ENCODE data around the gene PPP2R3A. TPM values are rescaled to one million over a fixed set of nuclear protein-coding genes. Genes with fewer than 3 reads are reported as not detected.
"Not testable (repeated sequence)": the region's sequence is repeated elsewhere in the genome, so short reads cannot be mapped to it uniquely, and the experiment has no call there.

PPP2R3A gene
- polyA plus RNA-seq, 4 donors = 19.8 to 26.9 (median 24.4) TPM

DNA sequence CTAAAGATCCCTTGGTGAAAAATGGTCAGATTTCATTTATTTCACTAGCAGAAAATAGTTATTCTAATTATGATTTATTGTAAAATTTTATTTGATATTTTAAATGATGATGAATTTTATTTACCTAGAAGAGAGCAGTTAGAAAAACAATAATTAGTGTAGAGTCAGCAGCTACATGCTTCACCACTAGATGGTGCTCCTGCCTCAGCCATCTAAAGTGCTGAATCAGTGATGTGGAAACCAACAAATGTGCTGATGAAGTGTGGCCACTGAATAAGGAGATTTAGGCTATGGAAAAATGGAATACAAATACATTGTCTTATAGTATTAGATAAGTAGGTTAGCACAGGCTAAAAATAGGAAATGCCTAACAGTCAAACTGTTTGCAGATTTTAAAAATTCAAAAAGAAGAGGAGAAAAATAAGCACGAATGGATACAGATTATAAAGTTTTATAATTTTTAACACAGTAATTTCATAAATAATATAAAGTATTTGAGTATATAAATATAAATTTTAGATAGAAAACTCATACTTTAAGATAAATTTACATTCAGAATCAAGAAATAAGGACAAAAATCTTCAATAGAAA, 109.8 kb downstream of the PPP2R3A start:
- peak; percentile 71 to 76 (median 74) for DNase-seq (ENCODE audit: low read depth in 4 of 4, low spot score in 3 of 4)

DNA sequence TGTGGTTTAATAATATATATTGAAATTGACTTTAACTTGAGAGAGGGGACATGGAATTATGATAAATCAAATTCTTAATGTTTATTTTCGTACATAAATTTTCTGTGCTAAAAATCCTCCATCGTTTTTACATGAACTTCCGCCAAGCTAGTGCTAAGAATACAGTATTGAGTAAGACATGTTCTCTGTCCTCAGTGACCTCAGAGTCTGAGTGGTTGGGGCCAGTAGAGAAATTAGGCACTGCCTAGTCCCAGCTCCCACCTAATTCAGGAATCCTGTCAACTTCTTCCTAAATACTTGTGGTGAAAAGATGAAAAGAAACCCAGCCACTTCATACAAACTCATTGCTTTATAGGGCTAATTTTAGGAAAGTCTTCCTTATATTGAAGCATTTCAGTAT, 110.3 kb downstream of the PPP2R3A start:
- DNase-seq (ENCODE audit: low read depth in 4 of 4, low spot score in 3 of 4) = no peak

DNA sequence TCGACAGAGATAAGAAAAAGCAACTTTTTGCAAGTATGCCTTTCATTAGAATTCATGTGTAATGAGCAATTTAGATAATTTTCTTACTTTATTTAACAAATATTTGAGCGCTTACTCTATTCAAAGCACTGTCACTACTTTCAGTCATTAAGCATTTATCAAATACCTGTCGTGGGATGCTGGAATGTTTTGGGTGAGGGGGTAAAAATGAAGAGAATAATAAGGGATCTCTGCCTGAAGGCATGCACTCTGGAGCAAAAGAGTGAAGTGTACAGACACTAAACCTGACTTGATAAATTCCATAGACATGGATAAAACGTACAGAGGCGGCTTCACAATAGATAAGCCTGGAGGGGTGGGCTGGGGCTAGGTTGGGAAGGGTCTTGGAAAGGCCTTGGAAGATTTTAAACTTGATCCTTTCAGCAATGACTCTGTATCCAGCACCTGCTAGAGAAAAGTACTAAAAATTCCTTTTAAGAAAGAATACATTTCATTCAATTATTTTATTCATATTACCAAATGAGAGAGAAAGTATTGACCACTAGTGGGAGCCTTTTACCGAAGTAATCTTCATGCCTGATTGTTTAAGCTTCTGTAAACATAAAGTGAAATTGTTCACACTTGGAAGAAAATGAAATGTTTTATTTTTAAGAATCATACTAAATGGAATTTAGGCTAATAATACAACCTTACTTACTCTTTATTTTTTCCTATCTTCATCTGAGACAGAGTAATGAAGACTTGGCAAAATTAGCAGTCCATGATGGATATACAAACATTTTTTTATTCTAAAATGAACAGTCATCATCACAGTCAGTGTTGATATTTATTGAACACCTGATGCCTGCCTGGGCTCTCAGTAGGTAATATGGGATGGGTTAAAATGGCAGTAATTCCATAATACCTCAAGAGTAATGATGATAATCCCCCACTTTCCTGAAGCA, 113.2 kb downstream of the PPP2R3A start:
- DNase-seq (ENCODE audit: low read depth in 4 of 4, low spot score in 3 of 4) = no peak

DNA sequence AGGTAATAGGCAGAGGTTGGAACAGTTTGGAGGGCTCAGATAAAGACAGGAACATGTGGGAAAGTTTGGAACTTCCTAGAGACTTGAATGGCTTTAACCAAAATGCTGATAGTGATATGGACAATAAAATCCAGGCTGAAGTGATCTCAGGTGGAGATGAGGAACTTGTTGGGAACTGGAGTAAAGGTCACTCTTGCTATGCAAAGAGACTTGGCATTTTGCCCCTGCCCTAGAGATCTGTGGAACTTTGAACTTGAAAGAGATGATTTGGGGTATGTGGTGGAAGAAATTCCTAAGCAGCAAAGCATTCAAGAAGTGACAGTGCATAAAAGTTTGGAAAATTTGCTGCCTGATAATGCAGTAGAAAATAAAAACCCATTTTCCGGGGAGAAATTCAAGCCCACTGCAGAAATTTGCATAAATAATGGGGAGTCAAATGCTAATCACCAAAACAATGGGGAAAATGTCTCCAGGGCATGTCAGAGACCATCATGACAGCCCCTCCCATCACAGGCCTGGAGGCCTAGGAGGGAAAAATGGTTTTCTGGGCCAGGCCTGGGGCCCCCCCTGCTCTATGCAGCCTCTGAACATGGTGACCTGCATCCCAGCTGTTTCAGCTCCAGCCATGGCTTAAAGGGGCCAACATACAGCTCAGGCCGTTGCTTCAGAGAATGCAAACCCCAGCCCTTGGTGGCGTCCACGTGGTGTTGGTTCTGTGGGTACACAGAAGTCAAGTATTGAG, 118.3 kb downstream of the PPP2R3A start:
- not testable (repeated sequence) for DNase-seq (ENCODE audit: low read depth in 4 of 4, low spot score in 3 of 4)

DNA sequence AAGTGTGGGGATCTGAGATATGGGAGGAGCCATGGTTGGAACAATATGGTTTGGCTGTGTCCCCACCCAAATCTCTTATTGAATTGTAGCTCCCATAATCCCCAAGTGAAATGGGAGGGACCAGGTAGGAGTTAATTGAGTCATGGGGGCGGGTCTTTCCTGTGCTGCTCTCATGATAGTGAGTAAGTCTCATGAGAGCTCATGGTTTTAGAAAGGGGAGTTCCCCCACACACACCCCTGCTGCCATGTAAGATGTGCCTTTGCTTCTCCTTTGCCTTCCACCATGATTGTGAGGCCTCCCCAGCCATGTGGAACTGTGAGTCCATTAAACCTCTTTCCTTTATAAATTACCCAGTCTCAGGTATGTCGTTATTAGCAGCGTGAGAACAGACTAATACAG, 119.5 kb downstream of the PPP2R3A start:
- DNase-seq (ENCODE audit: low read depth in 4 of 4, low spot score in 3 of 4) = not testable (repeated sequence)

DNA sequence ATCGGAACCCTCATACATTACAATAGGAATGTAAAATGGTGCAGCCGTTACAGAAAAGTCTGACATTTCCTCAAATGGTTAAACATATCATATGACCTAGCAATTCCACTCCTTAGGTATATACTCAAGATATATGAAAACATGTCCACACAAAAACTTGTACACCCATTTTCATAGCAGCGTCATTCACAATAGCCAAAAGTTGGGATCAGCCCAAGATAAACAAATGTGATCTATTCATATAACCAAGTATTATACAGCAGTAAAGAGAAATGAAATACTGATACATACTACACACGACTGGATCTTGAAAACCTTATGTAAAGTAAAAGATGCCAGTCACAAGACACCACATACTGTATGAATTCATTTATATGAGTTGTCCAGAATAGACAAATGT, 128.2 kb downstream of the PPP2R3A start:
- no peak for DNase-seq (ENCODE audit: low read depth in 4 of 4, low spot score in 3 of 4)

DNA sequence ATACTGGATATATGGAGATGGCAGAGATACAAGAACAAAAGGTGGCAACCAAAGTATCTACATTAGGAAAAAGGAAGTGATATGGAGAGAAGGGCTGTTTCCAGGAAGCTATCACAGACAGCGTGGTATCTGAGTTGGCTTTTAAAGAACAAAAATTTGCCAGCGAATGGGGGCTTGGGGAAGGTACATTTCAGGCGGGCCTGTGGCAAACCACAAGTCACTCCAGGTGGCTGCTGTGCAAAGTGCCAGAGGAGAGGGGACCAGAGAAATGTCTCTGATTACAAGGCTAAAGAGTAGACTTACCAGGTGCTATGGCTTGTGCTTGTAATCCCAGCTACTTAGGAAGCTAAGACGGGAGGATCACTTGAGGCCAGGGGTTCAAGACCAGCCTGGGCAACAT, 139.5 kb downstream of the PPP2R3A start:
- DNase-seq (ENCODE audit: low read depth in 4 of 4, low spot score in 3 of 4) = no peak

DNA sequence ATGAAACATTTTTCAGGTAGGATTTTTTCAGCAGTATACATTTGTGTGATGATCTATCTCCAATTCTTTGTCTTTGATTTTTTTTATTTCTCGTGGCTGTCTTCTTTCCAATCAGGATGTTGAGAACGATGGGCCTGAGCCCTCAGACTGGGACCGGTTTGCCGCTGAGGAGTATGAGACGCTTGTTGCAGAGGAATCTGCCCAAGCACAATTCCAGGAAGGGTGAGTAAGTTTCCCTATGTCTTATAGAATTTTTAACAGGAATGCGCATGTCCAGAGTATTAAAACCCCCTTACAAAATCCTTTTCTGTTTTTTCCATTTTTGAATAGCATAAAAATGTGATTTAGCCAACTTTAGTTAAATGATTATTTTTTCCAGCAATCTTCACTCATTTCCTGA, 140.6 kb downstream of the PPP2R3A start:
- DNase-seq (ENCODE audit: low read depth in 4 of 4, low spot score in 3 of 4) = no peak

DNA sequence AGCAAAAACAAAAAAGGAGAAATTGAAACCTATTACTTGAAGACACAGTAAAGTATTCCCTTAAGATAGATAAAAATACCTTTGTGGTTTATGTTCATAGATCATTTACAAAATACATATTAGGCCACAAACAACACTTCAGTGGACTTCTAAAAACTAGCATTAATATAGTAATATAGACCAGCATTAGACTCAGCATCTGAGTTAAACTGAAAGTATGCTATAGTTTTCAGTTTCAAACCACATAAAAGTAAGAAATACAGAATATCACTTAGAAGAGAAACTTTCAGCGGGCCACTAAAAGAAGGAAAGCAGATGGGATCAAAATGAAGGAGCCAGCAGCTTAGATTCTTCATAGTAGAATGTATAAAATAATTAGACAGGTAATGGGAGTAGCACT, 144.0 kb downstream of the PPP2R3A start:
- DNase-seq (ENCODE audit: low read depth in 4 of 4, low spot score in 3 of 4) = no peak

DNA sequence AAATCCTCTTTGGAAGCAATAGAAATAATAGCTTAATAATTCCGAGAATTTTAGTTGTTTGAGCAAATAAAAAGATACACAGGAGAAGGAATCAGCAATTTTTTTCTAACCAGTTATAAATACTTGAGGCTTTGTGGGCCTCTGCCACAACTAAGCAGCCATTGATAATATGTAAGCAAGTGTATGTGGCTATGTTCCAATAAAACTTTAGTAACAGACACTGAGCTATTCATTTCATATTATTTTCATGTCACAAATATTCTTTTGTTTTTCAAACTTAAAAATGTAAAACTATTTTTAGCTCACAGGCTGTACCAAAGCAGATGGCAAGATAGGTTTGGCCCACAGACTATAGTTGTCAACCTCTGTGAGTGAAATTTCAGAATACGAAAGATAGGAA, 145.0 kb downstream of the PPP2R3A start:
- DNase-seq (ENCODE audit: low read depth in 4 of 4, low spot score in 3 of 4) = no peak

DNA sequence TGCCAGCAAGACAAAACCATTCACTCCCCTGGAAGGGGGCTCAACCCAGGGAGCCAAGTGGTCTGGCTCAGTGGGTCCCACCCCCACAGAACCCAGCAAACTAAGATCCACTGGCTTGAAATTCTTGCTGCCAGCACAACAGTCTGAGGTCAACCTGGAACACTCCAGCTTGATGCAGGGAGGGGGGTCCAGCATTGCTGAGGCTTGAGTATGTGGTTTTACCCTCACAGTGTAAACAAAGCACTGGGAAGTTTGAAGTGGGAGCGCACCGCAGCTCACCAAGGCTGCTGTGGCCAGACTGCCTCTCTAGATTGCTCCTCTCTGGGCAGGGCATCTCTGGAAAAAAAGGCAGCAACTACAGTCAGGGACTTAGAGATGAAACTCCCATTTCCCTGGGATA, 148.9 kb downstream of the PPP2R3A start:
- no peak for DNase-seq (ENCODE audit: low read depth in 4 of 4, low spot score in 3 of 4)

DNA sequence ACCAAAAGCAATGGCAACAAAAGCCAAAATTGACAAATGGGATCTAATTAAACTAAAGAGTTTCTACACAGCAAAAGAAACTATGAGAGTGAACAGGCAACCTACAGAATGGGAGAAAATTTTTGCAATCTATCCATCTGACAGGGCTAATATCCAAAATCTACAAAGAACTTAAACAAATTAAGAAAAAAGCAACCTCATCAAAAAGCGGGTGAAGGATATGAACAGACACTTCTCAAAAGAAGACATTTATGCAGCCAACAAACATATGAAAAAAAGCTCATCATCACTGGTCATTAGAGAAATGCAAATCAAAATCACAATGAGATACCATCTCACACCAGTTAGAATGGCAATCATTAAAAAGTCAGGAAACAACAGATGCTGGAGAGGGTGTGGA, 153.8 kb downstream of the PPP2R3A start:
- DNase-seq (ENCODE audit: low read depth in 4 of 4, low spot score in 3 of 4) = not testable (repeated sequence)

DNA sequence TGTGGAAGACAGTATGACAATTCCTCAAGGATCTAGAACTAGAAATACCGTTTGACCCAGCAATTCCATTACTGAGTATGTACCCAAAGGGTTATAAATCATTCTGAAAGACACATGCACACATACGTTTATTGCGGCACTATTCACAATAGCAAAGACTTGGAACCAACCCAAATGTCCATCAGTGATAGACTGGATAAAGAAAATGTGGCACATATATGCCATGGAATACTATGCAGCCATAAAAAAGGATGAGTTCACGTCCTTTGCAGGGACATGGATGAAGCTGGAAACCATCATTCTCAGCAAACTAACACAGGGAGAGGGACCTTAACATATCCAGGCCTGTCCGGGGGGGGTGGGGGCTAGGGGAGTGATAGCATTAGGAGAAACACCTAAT, 154.3 kb downstream of the PPP2R3A start:
- not testable (repeated sequence) for DNase-seq (ENCODE audit: low read depth in 4 of 4, low spot score in 3 of 4)

DNA sequence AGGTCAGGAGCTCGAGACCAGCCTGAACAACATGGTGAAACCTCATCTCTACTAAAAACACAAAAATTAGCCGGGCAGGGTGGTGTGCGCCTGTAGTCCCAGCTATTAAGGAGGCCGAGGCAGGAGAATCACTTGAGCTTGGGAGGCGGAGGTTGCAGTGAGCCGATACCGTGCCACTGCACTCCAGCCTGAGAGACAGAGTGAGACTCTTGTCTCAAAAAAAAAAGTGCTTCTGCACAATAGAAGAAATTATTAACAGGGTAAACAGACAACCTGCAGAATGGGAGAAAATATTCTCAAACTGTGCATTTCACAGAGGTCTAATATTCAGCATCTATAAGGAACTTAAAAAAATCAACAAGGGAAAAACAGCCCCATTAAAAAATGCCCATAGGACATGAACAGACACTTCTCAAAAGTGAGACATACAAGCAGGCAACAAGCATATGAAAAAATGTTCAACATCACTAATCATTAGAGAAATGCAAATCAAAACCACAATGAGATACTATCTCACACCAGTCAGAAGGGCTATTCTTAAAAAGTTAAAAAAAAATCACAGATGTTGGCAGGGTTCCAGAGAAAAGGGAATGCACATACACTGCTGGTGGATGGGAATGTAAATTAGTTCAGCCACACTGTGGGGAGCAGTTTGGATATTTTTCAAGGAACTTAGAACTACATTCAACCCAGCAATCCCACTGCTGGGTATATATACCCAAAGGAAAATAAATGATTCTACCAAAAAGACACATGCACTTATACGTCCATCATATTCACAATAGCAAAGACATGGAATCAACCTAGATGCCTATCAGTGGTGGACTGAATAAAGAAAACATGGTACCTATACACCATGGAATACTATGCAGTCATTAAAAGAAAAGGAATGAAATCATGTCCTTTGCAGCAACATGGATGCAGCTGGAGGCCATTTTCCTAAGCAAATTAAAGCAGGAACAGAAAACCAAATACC, 155.1 kb downstream of the PPP2R3A start:
- peak in 3 of 4 donors; percentile 3 to 20 (median 5) for DNase-seq (ENCODE audit: low read depth in 4 of 4, low spot score in 3 of 4)

DNA sequence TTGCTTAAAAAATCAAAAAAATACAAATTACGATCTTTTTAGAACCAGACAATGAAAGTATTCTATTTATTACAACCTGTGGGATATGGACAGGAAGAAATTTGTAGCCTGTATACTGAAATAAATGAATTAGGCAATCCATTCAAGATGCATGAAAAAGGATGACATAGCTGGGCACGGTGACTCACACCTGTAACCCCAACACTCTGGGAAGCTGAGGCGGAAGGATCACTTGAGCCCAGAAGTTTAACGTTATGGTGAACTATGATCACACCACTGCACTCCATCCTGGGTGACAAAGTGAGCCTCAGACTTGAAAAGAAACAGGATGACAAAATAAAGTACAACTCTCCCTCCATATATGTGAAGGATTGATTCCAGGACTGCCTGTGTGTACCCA, 156.5 kb downstream of the PPP2R3A start:
- DNase-seq (ENCODE audit: low read depth in 4 of 4, low spot score in 3 of 4) = no peak

DNA sequence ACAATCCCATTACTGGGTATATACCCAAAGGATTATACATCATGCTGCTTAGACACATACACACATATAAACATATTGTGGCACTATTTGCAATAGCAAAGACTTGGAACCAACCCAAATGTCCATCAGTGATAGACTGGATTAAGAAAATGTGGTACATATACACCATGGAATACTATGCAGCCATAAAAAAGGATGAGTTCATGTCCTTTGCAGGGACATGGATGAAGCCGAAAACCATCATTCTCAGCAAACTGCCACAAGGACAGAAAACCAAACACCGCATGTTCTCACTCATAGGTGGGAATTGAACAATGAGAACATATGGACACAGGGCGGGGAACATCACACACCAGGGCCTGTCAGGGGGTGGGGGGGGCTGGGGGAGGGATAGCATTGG, 166.1 kb downstream of the PPP2R3A start:
- DNase-seq (ENCODE audit: low read depth in 4 of 4, low spot score in 3 of 4) = not testable (repeated sequence)

DNA sequence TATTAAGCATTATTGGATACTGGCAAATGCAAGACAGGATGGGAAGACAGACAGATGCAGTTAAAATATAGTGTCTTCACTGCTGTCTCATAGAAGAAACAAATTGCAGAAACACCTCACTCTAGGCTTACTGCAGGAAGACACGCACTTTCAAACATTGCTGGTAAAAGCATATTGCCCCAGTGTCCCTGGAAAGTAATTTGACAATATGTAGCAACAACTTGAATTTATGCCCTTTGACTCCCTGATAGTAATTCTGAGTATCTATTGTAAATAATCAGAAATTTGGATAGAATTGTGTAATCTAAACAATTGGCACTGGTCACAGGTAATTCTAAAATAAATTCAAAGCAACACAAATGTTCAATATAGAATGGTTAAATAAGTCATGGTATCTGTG, 168.6 kb downstream of the PPP2R3A start:
- no peak for DNase-seq (ENCODE audit: low read depth in 4 of 4, low spot score in 3 of 4)

DNA sequence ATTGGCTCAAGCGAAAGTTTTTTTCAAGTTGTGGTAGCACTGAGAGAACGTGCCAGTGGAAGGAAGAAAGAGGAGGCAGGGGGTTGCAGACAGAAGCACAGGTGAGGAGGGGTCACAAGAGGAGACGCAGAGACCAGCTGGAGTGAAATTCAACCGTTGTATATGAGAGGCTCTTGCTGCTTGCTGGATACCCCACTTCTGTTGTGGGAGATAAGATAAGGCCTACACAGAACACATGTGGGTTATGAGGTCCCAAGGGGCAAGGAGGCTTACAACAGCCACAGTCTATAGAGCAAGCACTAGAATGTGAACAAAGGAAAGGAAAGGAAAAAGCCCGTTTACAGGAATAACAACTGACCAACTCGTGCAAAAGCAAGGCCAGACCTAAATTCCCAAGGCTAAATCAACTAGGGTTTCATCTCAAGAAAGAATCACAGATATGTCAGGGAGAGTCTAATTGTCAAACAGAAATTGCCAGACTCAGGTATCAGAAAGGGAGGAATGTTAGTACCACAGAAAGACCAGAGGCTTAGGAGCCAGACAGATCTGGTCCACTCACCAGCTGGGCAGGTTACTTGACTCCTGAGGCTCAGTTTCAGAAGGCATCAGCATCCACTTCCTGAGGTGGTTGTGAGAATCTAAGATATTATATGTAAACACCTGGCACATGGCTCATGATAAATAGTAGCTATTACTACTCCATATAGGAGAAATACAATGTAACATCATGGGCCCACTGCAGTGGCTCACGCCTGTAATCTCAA, 169.7 kb downstream of the PPP2R3A start:
- no peak for DNase-seq (ENCODE audit: low read depth in 4 of 4, low spot score in 3 of 4)

DNA sequence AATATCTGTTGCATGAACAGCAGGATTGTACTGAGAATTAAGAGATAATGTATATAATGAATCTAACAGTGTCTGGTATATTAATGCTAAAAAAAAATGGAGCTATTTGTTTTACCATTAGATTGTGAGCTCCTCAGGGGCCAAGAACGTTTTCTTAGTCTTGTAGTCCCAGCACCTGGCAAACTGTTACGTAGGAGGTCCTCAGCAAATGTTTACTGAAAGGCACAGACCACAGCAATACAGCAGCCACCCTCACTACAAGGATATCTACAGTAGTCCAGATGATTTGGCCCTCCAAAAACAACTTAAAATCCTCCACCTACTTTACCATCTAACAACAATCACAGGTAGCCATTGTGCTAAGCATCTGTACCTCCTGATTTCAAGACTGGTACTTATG, 170.9 kb downstream of the PPP2R3A start:
- DNase-seq (ENCODE audit: low read depth in 4 of 4, low spot score in 3 of 4) = no peak
